ENCODE results near the gene SAFB2. TPM values are rescaled to one million over a fixed set of nuclear protein-coding genes. Genes with fewer than 3 reads are reported as not detected.
"Not testable (repeated sequence)": the region's sequence is repeated elsewhere in the genome, so short reads cannot be mapped to it uniquely, and the experiment has no call there.

The SAFB2 gene
- total RNA-seq, 1 donor from 2014 or later: 41.2 TPM

GRCh38 chr19:5632241-5632612 lies 9.7 kb upstream of the SAFB2 start:
- no peak for DNase-seq

- no peak for DNase-seq
Observed at GRCh38 chr19:5631567-5632240, 9.1 kb upstream of the SAFB2 start.

- no peak for DNase-seq
Observed at GRCh38 chr19:5628919-5629481, 6.4 kb upstream of the SAFB2 start.

GRCh38 chr19:5628461-5628860 lies 5.9 kb upstream of the SAFB2 start:
- no peak for DNase-seq

GRCh38 chr19:5627395-5627904 lies 4.9 kb upstream of the SAFB2 start:
- no peak for DNase-seq

GRCh38 chr19:5625641-5626040 lies 3.1 kb upstream of the SAFB2 start:
- no peak for DNase-seq

- no peak for DNase-seq
Observed at GRCh38 chr19:5624741-5625278, 2.2 kb upstream of the SAFB2 start.

GRCh38 chr19:5624018-5624663 lies 1.6 kb upstream of the SAFB2 start:
- peak; percentile 30 for DNase-seq

- no peak for DNase-seq
Observed at GRCh38 chr19:5623397-5624017, 931 bp upstream of the SAFB2 start.

- no peak for DNase-seq
Observed at GRCh38 chr19:5621945-5622464, 571 bp downstream of the SAFB2 start.

GRCh38 chr19:5621311-5621944 lies 1.1 kb downstream of the SAFB2 start:
- DNase-seq: no peak

- no peak for DNase-seq
Observed at GRCh38 chr19:5619946-5620345, 2.6 kb downstream of the SAFB2 start.

- no peak for DNase-seq
Observed at GRCh38 chr19:5618591-5618990, 4.0 kb downstream of the SAFB2 start.

- no peak for DNase-seq
Observed at GRCh38 chr19:5617080-5617479, 5.5 kb downstream of the SAFB2 start.

GRCh38 chr19:5615756-5616327 lies 6.7 kb downstream of the SAFB2 start:
- DNase-seq: no peak

- no peak for DNase-seq
Observed at GRCh38 chr19:5612891-5613865, 9.4 kb downstream of the SAFB2 start.

GRCh38 chr19:5609881-5610448 lies 12.6 kb downstream of the SAFB2 start:
- no peak for DNase-seq

GRCh38 chr19:5608766-5609165 lies 13.8 kb downstream of the SAFB2 start:
- DNase-seq: not testable (repeated sequence)

- DNase-seq: no peak
Observed at GRCh38 chr19:5608291-5608690, 14.3 kb downstream of the SAFB2 start.
